Lower lobe of right lung (tissue), 2 donors: ENCODE data around the gene ACE. TPM values are rescaled to one million over a fixed set of nuclear protein-coding genes. Genes with fewer than 3 reads are reported as not detected.

ENCODE experiments used
- ATAC-seq, 2 donors: fragments of 200-7000 bp; cut with Tn5 transposase; one replicate each; pipeline ENCODE4 v1.9.1; 2020 to 2022; ENCODE audit warnings: mild to moderate bottlenecking in 2 of 2, moderate library complexity in 2 of 2
- DNase-seq: peaks from one replicate; pipeline ENCODE4 v3.0.0-alpha.2; 2020
- H3K27ac ChIP-seq: fragments of 200-600 bp; one replicate; pipeline ENCODE4 v1.8.0; 2022
- H3K27me3 ChIP-seq: fragments of 200-600 bp; one replicate; pipeline ENCODE4 v1.8.0; 2022; ENCODE audit warnings: low read depth
- H3K36me3 ChIP-seq: fragments of 200-600 bp; one replicate; pipeline ENCODE4 v1.8.0; 2022; ENCODE audit warnings: mild to moderate bottlenecking
- H3K4me1 ChIP-seq: fragments of 200-600 bp; one replicate; pipeline ENCODE4 v1.8.0; 2022
- H3K4me3 ChIP-seq: fragments of 200-600 bp; one replicate; pipeline ENCODE4 v1.8.0; 2022; ENCODE audit warnings: mild to moderate bottlenecking
- H3K9me3 ChIP-seq: fragments of 200-600 bp; one replicate; pipeline ENCODE4 v1.8.0; 2022
- CTCF ChIP-seq: fragments of 200-600 bp; IDR thresholded peaks from one replicate; pipeline ENCODE4 v1.8.0; 2022; ENCODE audit warnings: antibody characterized with exemption, mild to moderate bottlenecking
- intact Hi-C: fragments of 100-400 bp; cut with DNase I; formaldehyde crosslinking; loops from one replicate; pipeline ENCODE4 v1.11.0; 2022
- total RNA-seq: library from RNA; stranded (reverse); fragmentation: NEBNext Ultra II Directional; extraction: Animal tissue kit (Norgen Biotek cat#: 25700); gene quantifications from one replicate; pipeline ENCODE4 v1.2.1, GENCODE V29; 2021
- donor health status: DM: no; HTN: yes; CAD: no; lungs with severe emphysema.

Gene ACE
- total RNA-seq, 1 donor from 2014 or later, result 90.7 TPM

- DNase-seq (no peak), ATAC-seq (no peak)
- Histone ChIP-seq H3K36me3 (no peaks in the 10 kb centered on the region), H3K4me1 (peaks cover 51% of the 10 kb centered on the region), H3K4me3 (peak overlapping the region; percentile 67), H3K27ac (peak overlapping the region; percentile 93), H3K9me3 (no peaks in the 10 kb centered on the region), H3K27me3 (no peaks in the 10 kb centered on the region)
- intact Hi-C loops, result no loop called here
- TF ChIP-seq CTCF, result no peak
Observed at GRCh38 chr17:63445065-63445464, 31.8 kb upstream of the ACE start.

GRCh38 chr17:63445571-63445953 is 31.3 kb upstream of the ACE start:
- Histone ChIP-seq H3K4me3 (peak overlapping the region; percentile 67), H3K9me3 (no peaks in the 10 kb centered on the region), H3K27ac (peak overlapping the region; percentile 93), H3K27me3 (no peaks in the 10 kb centered on the region), H3K36me3 (no peaks in the 10 kb centered on the region), H3K4me1 (peaks cover 46% of the 10 kb centered on the region)
- TF ChIP-seq CTCF, result no peak
- DNase-seq (peak; percentile 58), ATAC-seq (peak; percentile 50 to 62)
- intact Hi-C loops, result no loop called here

GRCh38 chr17:63445954-63446752 is 30.7 kb upstream of the ACE start, which contains the start of gene CYB561:
Gene CYB561 (minus strand): TSS chr17:63446306. CDS start chr17:63437547, 8,759 bp downstream.
- H3K27ac ChIP-seq, result peak within 1 kb of the TSS; percentile 93
- H3K4me1 ChIP-seq, result peaks cover 40% of the 10 kb centered on the region
- ATAC-seq, result peak; percentile 90 to 92
- no peaks in the 10 kb centered on the region for H3K36me3 ChIP-seq
- no peaks in the 10 kb centered on the region for H3K9me3 ChIP-seq
- intact Hi-C loops, result no loop called here
- no peaks in the 10 kb centered on the region for H3K27me3 ChIP-seq
- H3K4me3 ChIP-seq, result peak within 1 kb of the TSS; percentile 67
- TF ChIP-seq CTCF, result peak; percentile 61
- DNase-seq, result peak; percentile 89

- DNase-seq (peak; percentile 82), ATAC-seq (peak; percentile 80 to 83)
- intact Hi-C loops, result no loop called here
- Histone ChIP-seq H3K27ac (peak overlapping the region; percentile 93), H3K4me1 (peaks cover 37% of the 10 kb centered on the region), H3K27me3 (no peaks in the 10 kb centered on the region), H3K9me3 (no peaks in the 10 kb centered on the region), H3K36me3 (no peaks in the 10 kb centered on the region), H3K4me3 (peak overlapping the region; percentile 67)
- peak; percentile 24 for TF ChIP-seq CTCF
Observed at GRCh38 chr17:63446753-63447470, 29.9 kb upstream of the ACE start.

GRCh38 chr17:63447471-63448009 is 29.3 kb upstream of the ACE start:
- Histone ChIP-seq H3K9me3 (no peaks in the 10 kb centered on the region), H3K4me3 (peak overlapping the region; percentile 67), H3K4me1 (peaks cover 37% of the 10 kb centered on the region), H3K27ac (peak overlapping the region; percentile 93), H3K27me3 (no peaks in the 10 kb centered on the region), H3K36me3 (no peaks in the 10 kb centered on the region)
- peak in 1 of 2 donors; percentile 0 for ATAC-seq
- intact Hi-C loops, result no loop called here
- DNase-seq, result no peak
- TF ChIP-seq CTCF, result no peak
